Left cardiac atrium (tissue), 4 donors: ENCODE data around the gene MT1B. TPM values are rescaled to one million over a fixed set of nuclear protein-coding genes. Genes with fewer than 3 reads are reported as not detected.
A peak's percentile ranks its signal among the peaks of the same experiment; 100 is the strongest.

Experiments used
- ATAC-seq, 2 donors: fragments of 200-7000 bp; cut with Tn5 transposase; one replicate each; pipeline ENCODE4 v1.9.1; 2020; ENCODE audit warnings: mild to moderate bottlenecking in 2 of 2, moderate library complexity in 2 of 2
- DNase-seq: peaks from one replicate; pipeline ENCODE4 v3.0.0-alpha.2; 2020
- intact Hi-C, 2 donors: fragments of 100-400 bp; cut with DNase I; formaldehyde crosslinking; loops; one replicate each; pipeline versions ENCODE4 v1.14.1 to v1.15.1; 2022 to 2023
- long read RNA-seq: library from polyadenylated mRNA; unstranded; transcript quantifications from one replicate; pipeline ENCODE4 v2.0.0, GENCODE V29; 2021
- total RNA-seq, 2 donors: library from RNA; stranded (reverse); fragmentation: NEBNext Ultra II Directional; extraction: Animal tissue kit (Norgen Biotek cat#: 25700); gene quantifications; one replicate each; pipeline ENCODE4 v1.2.1, GENCODE V29; 2021
- donor health status: DM: no; HTN: yes; CAD: no.
- donor health status: DM: no; HTN: yes; CAD: no; lungs with severe emphysema.
- donor health status: DM: yes; HTN: yes; CAD: no.
- donor health status: Dilated cardiomyopathy.

The MT1B gene
- not detected for total RNA-seq
- long read RNA-seq, result 0 reads

GRCh38 chr16:56651586-56651985 is at the start of gene MT1B:
MT1B (plus strand) TSS chr16:56651886; CDS start chr16:56651954, 68 bp downstream.
- no peak for DNase-seq
- no peak for ATAC-seq
- intact Hi-C loops, result no loop called here

GRCh38 chr16:56603589-56603988 is 48.1 kb upstream of the MT1B start:
- ATAC-seq (peak in 1 of 2 donors; percentile 8), DNase-seq (peak; percentile 51)
- intact Hi-C loops, result loop anchor here (2.0 to 5.0 kb wide), 4 partner anchors 79 to 99 kb away; partner anchors contain the start of gene MT1X (in 1 of the 2)

- intact Hi-C loops, result loop anchor here (5.0 kb wide), 3 partner anchors 77 to 97 kb away; partner anchors contain the start of gene MT1X (in 1 of the 2)
- DNase-seq (no peak), ATAC-seq (no peak)
Observed at GRCh38 chr16:56604966-56605365, 46.7 kb upstream of the MT1B start.

- no peak for DNase-seq
- intact Hi-C loops, result no loop called here
- no peak for ATAC-seq
Observed at GRCh38 chr16:56605475-56605874, 46.2 kb upstream of the MT1B start.

- intact Hi-C loops, result no loop called here
- peak in 1 of 2 donors; percentile 6 for ATAC-seq
- DNase-seq, result peak; percentile 67
Observed at GRCh38 chr16:56606071-56606475, 45.6 kb upstream of the MT1B start.

GRCh38 chr16:56606476-56607108 is 45.1 kb upstream of the MT1B start:
- DNase-seq (peak; percentile 46), ATAC-seq (peak in 1 of 2 donors; percentile 3)
- intact Hi-C loops, result no loop called here

- intact Hi-C loops, result no loop called here
- ATAC-seq (peak; percentile 17 to 27), DNase-seq (peak; percentile 90)
Observed at GRCh38 chr16:56607109-56607618, 44.5 kb upstream of the MT1B start.

GRCh38 chr16:56607675-56608042 is 44.0 kb upstream of the MT1B start:
- ATAC-seq (no peak), DNase-seq (no peak)
- intact Hi-C loops, result no loop called here

GRCh38 chr16:56608043-56608875 is 43.4 kb upstream of the MT1B start, which contains the start of gene MT2A:
MT2A (plus strand) TSS chr16:56608584; CDS start chr16:56608656, 72 bp downstream.
- peak; percentile 83 to 85 for ATAC-seq
- DNase-seq, result peak; percentile 97
- intact Hi-C loops, result no loop called here

GRCh38 chr16:56608876-56609462 is 42.7 kb upstream of the MT1B start:
- DNase-seq, result no peak
- ATAC-seq, result no peak
- intact Hi-C loops, result no loop called here

- ATAC-seq, result peak; percentile 5 to 9
- DNase-seq, result peak; percentile 77
- intact Hi-C loops, result no loop called here
Observed at GRCh38 chr16:56609463-56609921, 42.2 kb upstream of the MT1B start.

GRCh38 chr16:56610017-56610608 is 41.6 kb upstream of the MT1B start:
- DNase-seq (peak; percentile 72), ATAC-seq (peak; percentile 3 to 9)
- intact Hi-C loops, result loop anchor here in 1 of 2 donors (2.0 kb wide), 1 partner anchor 73 kb away; the partner anchor contains the start of gene MT1X

- ATAC-seq (no peak), DNase-seq (no peak)
- intact Hi-C loops, result loop anchor here in 1 of 2 donors (2.0 kb wide), 1 partner anchor 72 kb away; the partner anchor contains the start of gene MT1X
Observed at GRCh38 chr16:56610609-56611111, 41.0 kb upstream of the MT1B start.

GRCh38 chr16:56611281-56611833 is 40.3 kb upstream of the MT1B start:
- intact Hi-C loops, result loop anchor here in 1 of 2 donors (2.0 kb wide), 1 partner anchor 71 kb away; the partner anchor contains the start of gene MT1X
- DNase-seq (peak; percentile 80), ATAC-seq (peak; percentile 27 to 56)

- DNase-seq (no peak), ATAC-seq (no peak)
- intact Hi-C loops, result no loop called here
Observed at GRCh38 chr16:56613706-56614105, 38.0 kb upstream of the MT1B start.

- ATAC-seq, result no peak
- intact Hi-C loops, result no loop called here
- DNase-seq, result no peak
Observed at GRCh38 chr16:56614549-56614991, 37.1 kb upstream of the MT1B start.

GRCh38 chr16:56615353-56615752 is 36.3 kb upstream of the MT1B start:
- no peak for ATAC-seq
- DNase-seq, result no peak
- intact Hi-C loops, result no loop called here

- intact Hi-C loops, result no loop called here
- ATAC-seq (peak; percentile 11 to 16), DNase-seq (no peak)
Observed at GRCh38 chr16:56616608-56617211, 35.0 kb upstream of the MT1B start.
